Ammon's horn (tissue), 1 donor: ENCODE data around the gene ZDHHC17.
"Not testable (repeated sequence)": the region's sequence is repeated elsewhere in the genome, so short reads cannot be mapped to it uniquely, and the experiment has no call there.

Source experiments
- DNase-seq: peaks from one replicate; pipeline ENCODE4 v3.0.0-alpha.2; 2016; ENCODE audit warnings: low spot score

Gene ZDHHC17

GRCh38 chr12:76763746-76764675 is at the start of gene ZDHHC17:
Gene ZDHHC17 (plus strand): TSS chr12:76764115. CDS start chr12:76764237, 122 bp downstream.
- DNase-seq = peak; percentile 89

- DNase-seq = no peak
Observed at GRCh38 chr12:76714415-76714814, 49.5 kb upstream of the ZDHHC17 start.

- no peak for DNase-seq
Observed at GRCh38 chr12:76714861-76715260, 49.1 kb upstream of the ZDHHC17 start.

GRCh38 chr12:76715332-76715731 is 48.6 kb upstream of the ZDHHC17 start:
- no peak for DNase-seq

- no peak for DNase-seq
Observed at GRCh38 chr12:76717314-76717713, 46.6 kb upstream of the ZDHHC17 start.

- peak; percentile 78 for DNase-seq
Observed at GRCh38 chr12:76719171-76720041, 44.5 kb upstream of the ZDHHC17 start.

GRCh38 chr12:76720068-76720467 is 43.8 kb upstream of the ZDHHC17 start:
- no peak for DNase-seq

- DNase-seq = no peak
Observed at GRCh38 chr12:76726626-76727025, 37.3 kb upstream of the ZDHHC17 start.

- not testable (repeated sequence) for DNase-seq
Observed at GRCh38 chr12:76732188-76732587, 31.7 kb upstream of the ZDHHC17 start.

GRCh38 chr12:76737689-76738088 is 26.2 kb upstream of the ZDHHC17 start:
- DNase-seq = not testable (repeated sequence)

GRCh38 chr12:76738824-76739579 is 24.9 kb upstream of the ZDHHC17 start:
- no peak for DNase-seq

GRCh38 chr12:76739896-76740295 is 24.0 kb upstream of the ZDHHC17 start:
- no peak for DNase-seq

GRCh38 chr12:76740501-76740900 is 23.4 kb upstream of the ZDHHC17 start:
- DNase-seq = no peak

GRCh38 chr12:76745343-76745742 is 18.6 kb upstream of the ZDHHC17 start:
- no peak for DNase-seq

GRCh38 chr12:76746516-76746915 is 17.4 kb upstream of the ZDHHC17 start:
- DNase-seq = no peak

GRCh38 chr12:76747245-76747644 is 16.7 kb upstream of the ZDHHC17 start:
- DNase-seq = no peak

- DNase-seq = no peak
Observed at GRCh38 chr12:76755829-76756379, 8.0 kb upstream of the ZDHHC17 start.

GRCh38 chr12:76757694-76758093 is 6.2 kb upstream of the ZDHHC17 start:
- DNase-seq = no peak

GRCh38 chr12:76762601-76762980 is 1.3 kb upstream of the ZDHHC17 start:
- DNase-seq = no peak

GRCh38 chr12:76764856-76765255 is 941 bp downstream of the ZDHHC17 start:
- DNase-seq = peak; percentile 37

GRCh38 chr12:76765598-76765997 is 1.7 kb downstream of the ZDHHC17 start:
- DNase-seq = no peak

GRCh38 chr12:76766161-76766560 is 2.2 kb downstream of the ZDHHC17 start:
- DNase-seq = no peak
